Sigmoid colon (tissue), 7 donors: Measurements from ENCODE around the gene PPFIBP1. TPM values are rescaled to one million over a fixed set of nuclear protein-coding genes. Genes with fewer than 3 reads are reported as not detected.

Experiments
- DNase-seq: peaks from one replicate; pipeline ENCODE4 v3.0.0-alpha.2; 2019
- H3K27ac ChIP-seq, 4 donors: fragments of 200-600 bp; sonication (generic); one replicate each; pipeline ENCODE4 v1.5.1; 2016 to 2019; ENCODE audit warnings: mild to moderate bottlenecking in 1 of 4
- H3K27me3 ChIP-seq, 3 donors: fragments of 200-600 bp; sonication (generic); one replicate each; pipeline ENCODE4 v1.5.1; 2019; ENCODE audit warnings: mild to moderate bottlenecking in 1 of 3
- H3K36me3 ChIP-seq, 4 donors: fragments of 200-600 bp; sonication (generic); one replicate each; pipeline ENCODE4 v1.5.1; 2016 to 2019
- H3K4me1 ChIP-seq, 4 donors: fragments of 200-600 bp; sonication (generic); one replicate each; pipeline ENCODE4 v1.5.1; 2017 to 2019
- H3K4me3 ChIP-seq, 4 donors: fragments of 200-600 bp; sonication (generic); one replicate each; pipeline ENCODE4 v1.5.1; 2017 to 2019; ENCODE audit warnings: mild to moderate bottlenecking in 2 of 4, moderate library complexity in 1 of 4
- H3K9me3 ChIP-seq, 4 donors: fragments of 200-600 bp in 3 of 4; sonication (generic) in 3 of 4; one replicate each; pipeline versions ENCODE4 v1.5.1 to v1.6.1; 2013 to 2019
- EP300 ChIP-seq, 4 donors: sonication (generic); formaldehyde crosslinking; IDR thresholded peaks; one replicate each; pipeline ENCODE4 v1.6.1; 2017; ENCODE audit warnings: antibody characterized with exemption in 4 of 4
- POLR2A ChIP-seq, 2 donors: fragments of 450-650 bp; IDR thresholded peaks; one replicate each; pipeline ENCODE4 v1.6.1; 2016; ENCODE audit warnings: antibody characterized with exemption in 2 of 2, mild to moderate bottlenecking in 2 of 2, moderate library complexity in 2 of 2
- POLR2AphosphoS5 ChIP-seq, 4 donors: sonication (generic); formaldehyde crosslinking; IDR thresholded peaks; one replicate each; pipeline ENCODE4 v1.6.1; 2017; ENCODE audit warnings: antibody characterized with exemption in 4 of 4
- WGBS, 2 donors: extraction: QIAGEN DNeasy Blood & Tissue Kit; methylation state at CpG; one replicate each; pipeline ENCODE4 v1.1.7; 2013; 5-methylcytosine and 5-hydroxymethylcytosine counted together
- intact Hi-C: fragments of 100-400 bp; cut with DNase I; formaldehyde crosslinking; loops from one replicate; pipeline ENCODE4 v1.15.1; 2023
- polyA plus RNA-seq, 3 donors: library from polyadenylated mRNA; stranded (reverse); fragments of 200-250 nt; gene quantifications; one replicate each; pipeline ENCODE4 v1.2.3, GENCODE V29; 2013
- total RNA-seq, 4 donors: library from RNA; depleted of rRNA; stranded (reverse); fragments of >200 nt; gene quantifications; one replicate each; pipeline ENCODE4 v1.1.0, GENCODE V29; 2016
- TF ChIP-seq, protein P1 (sequence below), 4 experiments: fragments of 450-650 bp in 3 of 4; fragments of 200-600 bp in 1 of 4; IDR thresholded peaks; one replicate each; pipeline ENCODE4 v1.5.1; 2016 to 2019; ENCODE audit warnings: antibody characterized with exemption in 4 of 4, mild to moderate bottlenecking in 3 of 4, moderate library complexity in 2 of 4
- donor health status: healthy with polysubstance abuse.
- donor health status: Bipolar disorder and iron deficiency.
- donor health status: healthy.

PPFIBP1 gene
- total and polyA plus RNA-seq, 7 donors = 5.5 to 101 (median 65.3) TPM

DNA sequence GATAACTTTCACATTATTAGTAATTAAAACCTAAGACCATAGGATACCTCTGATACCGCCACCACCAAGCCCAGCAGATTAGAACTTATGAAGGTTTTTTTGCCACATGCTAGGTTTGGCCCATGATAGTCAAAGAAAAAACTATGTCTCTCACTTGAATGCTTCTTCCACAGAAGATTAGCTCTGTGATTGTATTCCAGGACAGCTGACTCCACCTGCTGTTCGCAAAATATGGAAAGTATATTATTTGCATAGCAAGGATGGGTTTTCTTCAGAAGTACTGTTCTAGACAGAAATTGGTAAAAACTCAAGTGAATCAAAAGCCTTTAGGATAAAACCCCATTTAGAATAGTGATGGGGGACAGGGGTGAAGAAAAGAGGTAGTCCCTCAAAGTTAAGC, 42.2 kb downstream of the PPFIBP1 start:
- no peaks in the 10 kb centered on the region for H3K36me3 ChIP-seq
- peaks cover 0 to 23% (median 10%) of the 10 kb centered on the region in 4 donors for H3K4me1 ChIP-seq
- TF ChIP-seq POLR2AphosphoS5 (IDR thresholded peaks at IDR 0.05) = no peak
- no peak for TF ChIP-seq EP300 (IDR thresholded peaks at IDR 0.05)
- no peak for TF ChIP-seq POLR2A (IDR thresholded peaks at IDR 0.05)
- TF ChIP-seq, protein P1, sequence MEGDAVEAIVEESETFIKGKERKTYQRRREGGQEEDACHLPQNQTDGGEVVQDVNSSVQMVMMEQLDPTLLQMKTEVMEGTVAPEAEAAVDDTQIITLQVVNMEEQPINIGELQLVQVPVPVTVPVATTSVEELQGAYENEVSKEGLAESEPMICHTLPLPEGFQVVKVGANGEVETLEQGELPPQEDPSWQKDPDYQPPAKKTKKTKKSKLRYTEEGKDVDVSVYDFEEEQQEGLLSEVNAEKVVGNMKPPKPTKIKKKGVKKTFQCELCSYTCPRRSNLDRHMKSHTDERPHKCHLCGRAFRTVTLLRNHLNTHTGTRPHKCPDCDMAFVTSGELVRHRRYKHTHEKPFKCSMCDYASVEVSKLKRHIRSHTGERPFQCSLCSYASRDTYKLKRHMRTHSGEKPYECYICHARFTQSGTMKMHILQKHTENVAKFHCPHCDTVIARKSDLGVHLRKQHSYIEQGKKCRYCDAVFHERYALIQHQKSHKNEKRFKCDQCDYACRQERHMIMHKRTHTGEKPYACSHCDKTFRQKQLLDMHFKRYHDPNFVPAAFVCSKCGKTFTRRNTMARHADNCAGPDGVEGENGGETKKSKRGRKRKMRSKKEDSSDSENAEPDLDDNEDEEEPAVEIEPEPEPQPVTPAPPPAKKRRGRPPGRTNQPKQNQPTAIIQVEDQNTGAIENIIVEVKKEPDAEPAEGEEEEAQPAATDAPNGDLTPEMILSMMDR (IDR thresholded peaks at IDR 0.05) = no peak
- peak overlapping the region in 1 of 4 donors; percentile 28 for H3K27ac ChIP-seq
- 80 to 86% methylated on average over 2 of the region's 2 CpGs for WGBS, 2 donors
- H3K27me3 ChIP-seq = no peaks in the 10 kb centered on the region
- intact Hi-C loops = no loop called here
- H3K9me3 ChIP-seq = no peaks in the 10 kb centered on the region
- no peak for DNase-seq
- no peak overlapping the region for H3K4me3 ChIP-seq

- Histone ChIP-seq H3K27ac (no peak overlapping the region), H3K27me3 (no peaks in the 10 kb centered on the region), H3K4me1 (peaks cover 0 to 18% (median 8%) of the 10 kb centered on the region in 4 donors), H3K36me3 (no peaks in the 10 kb centered on the region), H3K4me3 (no peak overlapping the region), H3K9me3 (no peaks in the 10 kb centered on the region)
- intact Hi-C loops = no loop called here
- DNase-seq = no peak
- 77 to 80% methylated on average over 2 of the region's 2 CpGs for WGBS, 2 donors
- TF ChIP-seq POLR2A (IDR thresholded peaks at IDR 0.05) (no peak), EP300 (IDR thresholded peaks at IDR 0.05) (no peak), POLR2AphosphoS5 (IDR thresholded peaks at IDR 0.05) (no peak)
- TF ChIP-seq, protein P1 (IDR thresholded peaks at IDR 0.05) = no peak
These were observed 42.6 kb downstream of the PPFIBP1 start for GRCh38 chr12:27566626-27567025.

- no peaks in the 10 kb centered on the region for H3K9me3 ChIP-seq
- WGBS, 2 donors = 18 to 58% methylated on average over 1 of the region's 1 CpG
- no peaks in the 10 kb centered on the region for H3K36me3 ChIP-seq
- intact Hi-C loops = no loop called here
- no peak overlapping the region for H3K27ac ChIP-seq
- TF ChIP-seq EP300 (IDR thresholded peaks at IDR 0.05) = no peak
- no peak for TF ChIP-seq POLR2AphosphoS5 (IDR thresholded peaks at IDR 0.05)
- TF ChIP-seq POLR2A (IDR thresholded peaks at IDR 0.05) = no peak
- TF ChIP-seq, protein P1 (IDR thresholded peaks at IDR 0.05) = no peak
- H3K4me3 ChIP-seq = no peak overlapping the region
- H3K4me1 ChIP-seq = peaks cover 0 to 37% (median 19%) of the 10 kb centered on the region in 4 donors
- H3K27me3 ChIP-seq = no peaks in the 10 kb centered on the region
- DNase-seq = no peak
These were observed 47.5 kb downstream of the PPFIBP1 start for GRCh38 chr12:27571463-27571862.

- no peak for DNase-seq
- H3K4me1 ChIP-seq = peaks cover 0 to 46% (median 26%) of the 10 kb centered on the region in 4 donors
- no peaks in the 10 kb centered on the region for H3K9me3 ChIP-seq
- intact Hi-C loops = no loop called here
- no peaks in the 10 kb centered on the region for H3K36me3 ChIP-seq
- H3K4me3 ChIP-seq = no peak overlapping the region
- H3K27ac ChIP-seq = no peak overlapping the region
- no peak for TF ChIP-seq POLR2A (IDR thresholded peaks at IDR 0.05)
- no peak for TF ChIP-seq EP300 (IDR thresholded peaks at IDR 0.05)
- no peak for TF ChIP-seq POLR2AphosphoS5 (IDR thresholded peaks at IDR 0.05)
- TF ChIP-seq, protein P1 (IDR thresholded peaks at IDR 0.05) = no peak
- 48 to 68% methylated on average over 2 of the region's 2 CpGs for WGBS, 2 donors
- no peaks in the 10 kb centered on the region for H3K27me3 ChIP-seq
These were observed 48.7 kb downstream of the PPFIBP1 start for GRCh38 chr12:27572486-27573255.
